GM12878 (cell line): Measurements from ENCODE around the gene CARD11. TPM values are rescaled to one million over a fixed set of nuclear protein-coding genes. Genes with fewer than 3 reads are reported as not detected.

Experiments used
- BCL11A ChIP-seq: IDR thresholded peaks from 2 replicates; pipeline ENCODE4 v1.6.1; 2011; ENCODE audit warnings: low read depth, low read length
- BHLHE40 ChIP-seq, 2 experiments: fragments of 450-650 bp in 1 of 2; IDR thresholded peaks; 2 replicates each; pipeline ENCODE4 v1.6.1; 2011 to 2017; ENCODE audit warnings: low read depth in 2 of 2, borderline replicate concordance in 1 of 2, improper control_type of control experiment in 1 of 2, low read length in 1 of 2, mild to moderate bottlenecking in 1 of 2
- EGR1 ChIP-seq, 2 experiments: IDR thresholded peaks; 1 replicate in 1 of 2; 2 replicates in 1 of 2; pipeline ENCODE4 v1.6.1; 2011 to 2012; ENCODE audit warnings: low read depth in 2 of 2, low read length in 2 of 2, borderline replicate concordance in 1 of 2, mild to moderate bottlenecking in 1 of 2, moderate library complexity in 1 of 2
- EP300 ChIP-seq, 2 experiments: fragments of 150-350 bp in 1 of 2; IDR thresholded peaks; 2 replicates each; pipeline ENCODE4 v1.6.1; 2011 to 2012; ENCODE audit warnings: low read depth in 2 of 2, low read length in 2 of 2, borderline replicate concordance in 1 of 2, improper control_type of control experiment in 1 of 2, inconsistent platforms in 1 of 2; ENCODE audit not compliant: control insufficient read depth in 1 of 2
- IKZF1 ChIP-seq: fragments of 450-650 bp; conservative IDR thresholded peaks from 2 replicates; pipeline ENCODE4 v1.6.1; 2017; ENCODE audit warnings: antibody characterized with exemption, mild to moderate bottlenecking
- IKZF2 ChIP-seq, 2 experiments: fragments of 450-650 bp; IDR thresholded peaks; 2 replicates each; pipeline ENCODE4 v1.6.1; 2017; ENCODE audit warnings: mild to moderate bottlenecking in 2 of 2, moderate library complexity in 2 of 2
- KAT2A ChIP-seq: conservative IDR thresholded peaks from 2 replicates; pipeline ENCODE4 v1.6.1; 2011; ENCODE audit warnings: low read depth, low read length; ENCODE audit not compliant: control insufficient read depth
- MEF2A ChIP-seq: IDR thresholded peaks from 2 replicates; pipeline ENCODE4 v1.6.1; 2011; ENCODE audit warnings: low read depth, mild to moderate bottlenecking, low read length, moderate library complexity; ENCODE audit not compliant: insufficient read depth
- MEF2B ChIP-seq: fragments of 450-650 bp; IDR thresholded peaks from 2 replicates; pipeline ENCODE4 v1.6.1; 2018; ENCODE audit warnings: mild to moderate bottlenecking, moderate library complexity; ENCODE audit not compliant: partially characterized antibody, poor library complexity, severe bottlenecking
- MXI1 ChIP-seq: fragments of 150-350 bp; IDR thresholded peaks from 2 replicates; pipeline ENCODE4 v1.6.1; 2011; ENCODE audit warnings: low read depth, mild to moderate bottlenecking, inconsistent platforms, low read length, improper control_type of control experiment
- NFXL1 ChIP-seq: fragments of 450-650 bp; IDR thresholded peaks from 2 replicates; pipeline ENCODE4 v1.6.1; 2017; ENCODE audit warnings: antibody characterized with exemption, mild to moderate bottlenecking, borderline replicate concordance
- NR2C1 ChIP-seq: fragments of 450-650 bp; IDR thresholded peaks from 2 replicates; pipeline ENCODE4 v1.6.1; 2017; ENCODE audit warnings: antibody characterized with exemption, mild to moderate bottlenecking, moderate library complexity
- NRF1 ChIP-seq: conservative IDR thresholded peaks from 2 replicates; pipeline ENCODE4 v1.6.1; 2011; ENCODE audit warnings: mild to moderate bottlenecking, low read depth, low read length, improper control_type of control experiment
- POLR2A ChIP-seq: IDR thresholded peaks from 2 replicates; pipeline ENCODE4 v1.6.1; 2011; ENCODE audit warnings: low read depth, mild to moderate bottlenecking, low read length
- POLR2AphosphoS2 ChIP-seq: IDR thresholded peaks from 2 replicates; pipeline ENCODE4 v1.6.1; 2011; ENCODE audit warnings: low read depth, mild to moderate bottlenecking, low read length, improper control_type of control experiment, moderate library complexity
- RB1 ChIP-seq: fragments of 450-650 bp; formaldehyde crosslinking; IDR thresholded peaks from 2 replicates; pipeline ENCODE4 v1.6.1; 2017; ENCODE audit warnings: mild to moderate bottlenecking, borderline replicate concordance
- RUNX3 ChIP-seq: IDR thresholded peaks from 2 replicates; pipeline ENCODE4 v1.6.1; 2012; ENCODE audit warnings: low read length, inconsistent platforms
- SIX5 ChIP-seq: IDR thresholded peaks from 2 replicates; pipeline ENCODE4 v1.6.1; 2011; ENCODE audit warnings: mild to moderate bottlenecking, low read depth, low read length, moderate library complexity; ENCODE audit not compliant: severe bottlenecking
- SP1 ChIP-seq: IDR thresholded peaks from one replicate; pipeline ENCODE4 v1.6.1; 2011; ENCODE audit warnings: low read depth, low read length
- STAT1 ChIP-seq: fragments of 450-650 bp; conservative IDR thresholded peaks from 2 replicates; pipeline ENCODE4 v1.6.1; 2014; ENCODE audit warnings: antibody characterized with exemption, mild to moderate bottlenecking
- SUZ12 ChIP-seq: fragments of 200-600 bp; sonication (generic); IDR thresholded peaks from one replicate; pipeline ENCODE4 v1.6.1; 2018; ENCODE audit warnings: antibody characterized with exemption, mild to moderate bottlenecking; ENCODE audit not compliant: unreplicated experiment
- TARDBP ChIP-seq: IDR thresholded peaks from 2 replicates; pipeline ENCODE4 v1.6.1; 2016; ENCODE audit warnings: borderline replicate concordance
- ZBED1 ChIP-seq: IDR thresholded peaks from 2 replicates; pipeline ENCODE4 v1.6.1; 2016; ENCODE audit warnings: borderline replicate concordance
- ZSCAN29 ChIP-seq: fragments of 450-650 bp; IDR thresholded peaks from 2 replicates; pipeline ENCODE4 v1.6.1; 2017; ENCODE audit warnings: mild to moderate bottlenecking, moderate library complexity
- polyA plus RNA-seq, 11 experiments: library from polyadenylated mRNA; depleted of rRNA in 4 of 11; unstranded in 6 of 11; stranded (reverse) in 5 of 11; fragments of >200 nt; fragmentation: Nextera tagmentation in 4 of 11; fragmentation: Illumina TruSeq in 1 of 11; extraction: Ambion mirVana in 4 of 11; extraction: Trizol in 1 of 11; gene quantifications; 1 replicate in 1 of 11; 2 replicates in 10 of 11; pipeline versions ENCODE4 v1.2.1 to v1.2.3, GENCODE V29; 2011 to 2016; ENCODE audit warnings: inconsistent platforms in 2 of 11, missing spikeins in 2 of 11, low read depth in 1 of 11
- total RNA-seq, 4 experiments: library from RNA; depleted of rRNA in 3 of 4; stranded (reverse); fragments of >200 nt in 3 of 4; fragmentation: Illumina TruSeq in 1 of 4; extraction: Trizol in 1 of 4; gene quantifications; 2 replicates each; pipeline versions ENCODE4 v1.2.1 to v1.2.3, GENCODE V29; 2013 to 2021
- TF ChIP-seq, protein P1 (sequence below): IDR thresholded peaks from 2 replicates; pipeline ENCODE4 v1.6.1; 2012; ENCODE audit warnings: low read length, inconsistent platforms
- TF ChIP-seq, protein P2 (sequence below): IDR thresholded peaks from 2 replicates; pipeline ENCODE4 v1.6.1; 2012; ENCODE audit warnings: mild to moderate bottlenecking, low read depth, low read length
- TF ChIP-seq, protein P3 (sequence below): IDR thresholded peaks from 2 replicates; pipeline ENCODE4 v1.6.1; 2012; ENCODE audit warnings: low read depth, low read length, improper control_type of control experiment
- TF ChIP-seq, protein P4 (sequence below): IDR thresholded peaks from 2 replicates; pipeline ENCODE4 v1.6.1; 2011; ENCODE audit warnings: low read depth, mild to moderate bottlenecking, low read length, moderate library complexity, borderline replicate concordance; ENCODE audit errors: extremely low read depth

Gene CARD11
- total and polyA plus RNA-seq, 10 of the 15 experiments (the other 5 are each of a cell fraction or from before 2014, with no cell fraction given), result 0.27 to 72.0 (median 28.4) TPM

DNA sequence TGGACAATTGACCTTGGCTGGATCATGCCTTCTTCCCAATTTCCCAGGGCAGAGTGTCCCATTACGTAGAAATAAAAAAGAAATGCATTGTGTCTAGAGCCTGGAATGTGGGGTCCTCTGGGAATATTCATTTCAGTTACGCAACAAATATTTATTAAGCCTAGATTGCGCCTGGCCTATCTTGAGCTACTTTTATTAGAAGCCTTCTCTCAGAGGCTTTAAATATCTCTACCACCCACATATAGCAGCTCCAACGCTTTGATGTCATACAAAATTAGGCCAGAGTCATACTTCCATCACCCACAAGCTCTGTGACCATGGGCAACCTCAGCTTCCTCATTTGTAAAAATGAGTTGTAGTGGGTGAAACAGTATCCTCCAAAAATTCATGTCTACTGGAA lies 24.9 kb upstream of the CARD11 start (continued):
- TF ChIP-seq, protein P1, sequence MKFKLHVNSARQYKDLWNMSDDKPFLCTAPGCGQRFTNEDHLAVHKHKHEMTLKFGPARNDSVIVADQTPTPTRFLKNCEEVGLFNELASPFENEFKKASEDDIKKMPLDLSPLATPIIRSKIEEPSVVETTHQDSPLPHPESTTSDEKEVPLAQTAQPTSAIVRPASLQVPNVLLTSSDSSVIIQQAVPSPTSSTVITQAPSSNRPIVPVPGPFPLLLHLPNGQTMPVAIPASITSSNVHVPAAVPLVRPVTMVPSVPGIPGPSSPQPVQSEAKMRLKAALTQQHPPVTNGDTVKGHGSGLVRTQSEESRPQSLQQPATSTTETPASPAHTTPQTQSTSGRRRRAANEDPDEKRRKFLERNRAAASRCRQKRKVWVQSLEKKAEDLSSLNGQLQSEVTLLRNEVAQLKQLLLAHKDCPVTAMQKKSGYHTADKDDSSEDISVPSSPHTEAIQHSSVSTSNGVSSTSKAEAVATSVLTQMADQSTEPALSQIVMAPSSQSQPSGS, result peak; percentile 88
- TF ChIP-seq KAT2A (no peak), SP1 (peak; percentile 43), MXI1 (no peak), BHLHE40 (IDR thresholded peaks at IDR 0.05; ENCODE audit: borderline replicate concordance in 1 of 2, low read depth in 2 of 2, low read length in 1 of 2) (peak in 1 of 2 experiments; percentile 9; a peak in 1 of 4 replicates), EP300 (IDR thresholded peaks at IDR 0.05; ENCODE audit: borderline replicate concordance in 1 of 2, control insufficient read depth in 1 of 2, low read depth in 2 of 2, low read length in 2 of 2) (peak in 1 of 2 experiments; percentile 44; a peak in 1 of 4 replicates), NRF1 (no peak), BCL11A (peak; percentile 59; the same call in 1 of the 2 replicates), STAT1 (no peak), MEF2A (peak; percentile 93), IKZF2 (IDR thresholded peaks at IDR 0.05) (peak in 1 of 2 experiments; percentile 56; a peak in 2 of 4 replicates), RB1 (no peak), POLR2AphosphoS2 (no peak), SUZ12 (no peak), TARDBP (no peak), ZSCAN29 (no peak), MEF2B (peak; percentile 85), POLR2A (no peak), NR2C1 (no peak), ZBED1 (0 out of 2 replicates have a peak, but pooled peaks have one; percentile 63), EGR1 (IDR thresholded peaks at IDR 0.05; ENCODE audit: borderline replicate concordance in 1 of 2, low read depth in 2 of 2, low read length in 2 of 2) (peak in 1 of 2 experiments; percentile 34; a peak in 1 of 3 replicates), SIX5 (no peak), RUNX3 (peak; percentile 90), IKZF1 (peak; percentile 70), NFXL1 (no peak)
- TF ChIP-seq, protein P2, sequence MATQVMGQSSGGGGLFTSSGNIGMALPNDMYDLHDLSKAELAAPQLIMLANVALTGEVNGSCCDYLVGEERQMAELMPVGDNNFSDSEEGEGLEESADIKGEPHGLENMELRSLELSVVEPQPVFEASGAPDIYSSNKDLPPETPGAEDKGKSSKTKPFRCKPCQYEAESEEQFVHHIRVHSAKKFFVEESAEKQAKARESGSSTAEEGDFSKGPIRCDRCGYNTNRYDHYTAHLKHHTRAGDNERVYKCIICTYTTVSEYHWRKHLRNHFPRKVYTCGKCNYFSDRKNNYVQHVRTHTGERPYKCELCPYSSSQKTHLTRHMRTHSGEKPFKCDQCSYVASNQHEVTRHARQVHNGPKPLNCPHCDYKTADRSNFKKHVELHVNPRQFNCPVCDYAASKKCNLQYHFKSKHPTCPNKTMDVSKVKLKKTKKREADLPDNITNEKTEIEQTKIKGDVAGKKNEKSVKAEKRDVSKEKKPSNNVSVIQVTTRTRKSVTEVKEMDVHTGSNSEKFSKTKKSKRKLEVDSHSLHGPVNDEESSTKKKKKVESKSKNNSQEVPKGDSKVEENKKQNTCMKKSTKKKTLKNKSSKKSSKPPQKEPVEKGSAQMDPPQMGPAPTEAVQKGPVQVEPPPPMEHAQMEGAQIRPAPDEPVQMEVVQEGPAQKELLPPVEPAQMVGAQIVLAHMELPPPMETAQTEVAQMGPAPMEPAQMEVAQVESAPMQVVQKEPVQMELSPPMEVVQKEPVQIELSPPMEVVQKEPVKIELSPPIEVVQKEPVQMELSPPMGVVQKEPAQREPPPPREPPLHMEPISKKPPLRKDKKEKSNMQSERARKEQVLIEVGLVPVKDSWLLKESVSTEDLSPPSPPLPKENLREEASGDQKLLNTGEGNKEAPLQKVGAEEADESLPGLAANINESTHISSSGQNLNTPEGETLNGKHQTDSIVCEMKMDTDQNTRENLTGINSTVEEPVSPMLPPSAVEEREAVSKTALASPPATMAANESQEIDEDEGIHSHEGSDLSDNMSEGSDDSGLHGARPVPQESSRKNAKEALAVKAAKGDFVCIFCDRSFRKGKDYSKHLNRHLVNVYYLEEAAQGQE, result no peak
- TF ChIP-seq, protein P3, sequence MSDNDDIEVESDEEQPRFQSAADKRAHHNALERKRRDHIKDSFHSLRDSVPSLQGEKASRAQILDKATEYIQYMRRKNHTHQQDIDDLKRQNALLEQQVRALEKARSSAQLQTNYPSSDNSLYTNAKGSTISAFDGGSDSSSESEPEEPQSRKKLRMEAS, result no peak
- TF ChIP-seq, protein P4, sequence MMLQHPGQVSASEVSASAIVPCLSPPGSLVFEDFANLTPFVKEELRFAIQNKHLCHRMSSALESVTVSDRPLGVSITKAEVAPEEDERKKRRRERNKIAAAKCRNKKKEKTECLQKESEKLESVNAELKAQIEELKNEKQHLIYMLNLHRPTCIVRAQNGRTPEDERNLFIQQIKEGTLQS, result no peak
